HG03575 (cell line): ENCODE measurements around the gene MYCBP2.
"Not testable (repeated sequence)": the region's sequence is repeated elsewhere in the genome, so short reads cannot be mapped to it uniquely, and the experiment has no call there.

Experiments used
- ATAC-seq: cut with Tn5 transposase; IDR thresholded peaks from one replicate; pipeline ENCODE4 v1.9.1; 2021; ENCODE audit not compliant: unreplicated experiment, insufficient number of reproducible peaks, low FRiP score; ENCODE audit errors: extremely low read depth

The MYCBP2 gene

DNA sequence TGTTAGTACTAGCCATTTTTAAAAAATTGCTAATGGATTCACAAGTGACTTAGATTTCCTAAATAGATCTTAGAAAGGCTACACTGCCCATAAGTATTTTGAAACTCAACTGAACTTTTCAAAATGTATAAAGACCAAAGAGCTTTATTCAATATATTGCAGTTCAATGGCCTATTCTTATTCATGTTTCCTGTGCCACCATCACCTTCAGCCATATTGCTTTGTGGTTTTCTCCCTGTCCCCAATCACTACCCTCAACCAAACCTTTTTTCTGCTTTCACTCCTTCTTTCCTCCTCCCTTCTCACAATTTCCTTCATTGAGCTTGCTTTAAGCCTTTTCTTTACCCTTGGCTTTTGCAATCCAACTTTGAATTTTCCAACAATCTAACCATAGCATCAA lies 100.9 kb downstream of the MYCBP2 start:
- ATAC-seq, result no peak

- no peak for ATAC-seq
Measured at GRCh38 chr13:77222909-77223308, 104.0 kb downstream of the MYCBP2 start.

DNA sequence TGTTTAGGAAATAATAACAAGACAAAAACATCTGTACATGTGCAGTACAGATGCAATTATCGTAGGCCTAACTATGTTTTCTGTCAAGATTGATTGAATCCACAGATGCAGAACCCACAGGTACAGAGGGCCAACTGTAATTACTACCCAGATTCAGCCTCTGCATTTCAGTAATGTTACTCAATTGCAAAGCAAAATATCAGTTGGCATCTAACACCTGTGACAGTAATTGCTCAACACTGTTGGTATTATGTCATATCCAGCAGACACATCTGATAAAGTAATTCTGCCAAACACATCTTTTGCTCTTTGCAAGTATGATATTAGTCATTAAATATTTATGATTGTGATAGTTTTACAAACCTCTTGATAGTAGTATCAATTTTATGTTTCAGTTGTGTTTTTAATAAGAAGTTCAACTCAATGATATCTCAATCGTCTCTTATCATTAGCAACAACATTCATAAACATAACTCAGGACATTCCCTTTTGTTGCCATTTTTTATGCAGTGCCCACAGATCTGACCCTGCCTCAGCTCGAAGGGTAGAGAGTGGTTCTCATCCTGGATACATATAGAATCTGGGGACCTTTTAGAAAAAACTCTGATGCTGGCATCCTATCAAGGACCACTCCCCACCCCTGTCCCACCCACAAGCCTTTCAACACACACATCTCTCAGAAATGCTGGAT lies 104.7 kb downstream of the MYCBP2 start:
- no peak for ATAC-seq

DNA sequence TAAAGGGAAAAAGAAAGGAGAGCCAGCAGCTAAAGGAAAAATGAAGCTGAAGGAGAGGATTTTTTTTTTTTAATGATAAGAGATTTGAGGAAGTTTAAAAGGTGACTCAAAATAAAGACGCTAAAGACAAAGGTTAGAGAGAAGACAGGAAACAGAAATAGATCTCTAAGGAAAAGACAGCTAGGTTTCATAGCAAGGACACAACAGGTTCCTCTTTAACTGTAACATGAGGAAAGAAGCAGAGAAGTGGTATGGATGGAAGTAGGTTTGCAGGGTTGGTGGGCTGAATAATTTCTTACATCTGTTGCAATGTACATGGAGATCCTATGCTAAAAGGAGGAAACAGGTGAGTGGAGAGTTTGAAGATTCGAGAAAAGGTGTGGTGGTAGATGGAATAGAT lies 107.5 kb downstream of the MYCBP2 start:
- no peak for ATAC-seq

DNA sequence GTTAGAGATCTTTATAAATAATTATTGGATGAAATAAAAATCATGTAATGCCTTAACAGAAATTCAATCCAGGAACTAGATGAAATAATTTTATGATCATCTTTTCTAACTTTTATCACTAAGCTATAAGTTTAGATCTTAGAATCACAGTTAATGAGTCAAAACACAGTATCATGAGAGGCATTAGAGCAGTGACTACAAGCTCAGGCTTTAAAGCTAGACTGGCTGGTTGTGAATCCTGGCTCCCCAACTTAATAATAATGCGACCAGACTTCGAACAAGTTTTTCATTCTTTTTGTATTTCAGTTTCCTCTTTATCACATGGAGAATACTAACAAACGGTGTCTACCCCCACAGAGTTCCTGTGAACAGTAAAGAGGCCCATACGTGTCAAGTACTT lies 108.6 kb downstream of the MYCBP2 start:
- no peak for ATAC-seq

DNA sequence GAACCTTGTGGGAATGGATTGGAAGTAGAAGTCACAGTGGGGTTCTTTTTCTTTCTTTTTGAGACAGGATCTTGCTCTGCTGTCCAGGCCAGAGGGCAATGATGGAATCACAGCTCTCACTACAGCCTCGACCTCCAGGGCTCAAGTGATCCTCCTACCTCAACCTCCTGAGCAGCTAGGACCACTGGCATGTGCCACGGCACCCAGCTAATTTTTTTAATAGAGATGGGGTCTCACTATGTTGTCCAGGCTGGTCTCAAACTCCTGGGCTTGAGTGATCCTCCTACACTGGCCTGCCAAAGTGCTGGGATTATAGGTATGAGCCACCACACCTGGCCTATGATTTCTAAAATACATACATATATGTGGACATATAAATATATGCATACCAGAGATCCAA lies 111.4 kb downstream of the MYCBP2 start:
- no peak for ATAC-seq

DNA sequence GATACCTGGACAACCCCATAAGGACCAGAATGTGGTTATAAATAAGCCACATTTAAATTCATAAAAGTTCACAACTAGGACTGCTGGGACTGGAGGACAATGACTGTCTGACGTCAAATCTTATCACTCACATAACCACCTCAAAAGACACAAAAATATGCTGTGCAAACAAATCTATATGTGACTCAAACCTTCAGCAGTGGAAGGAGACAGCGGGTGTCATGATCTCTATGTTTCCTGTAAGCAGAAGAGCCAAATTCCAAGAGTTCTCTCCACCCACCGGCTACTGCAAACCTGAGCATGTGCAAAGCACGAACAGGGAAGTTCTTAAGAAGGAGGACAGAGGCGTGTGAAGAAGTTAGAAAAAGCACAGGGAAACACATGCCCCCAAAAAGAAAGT lies 113.2 kb downstream of the MYCBP2 start:
- no peak for ATAC-seq

DNA sequence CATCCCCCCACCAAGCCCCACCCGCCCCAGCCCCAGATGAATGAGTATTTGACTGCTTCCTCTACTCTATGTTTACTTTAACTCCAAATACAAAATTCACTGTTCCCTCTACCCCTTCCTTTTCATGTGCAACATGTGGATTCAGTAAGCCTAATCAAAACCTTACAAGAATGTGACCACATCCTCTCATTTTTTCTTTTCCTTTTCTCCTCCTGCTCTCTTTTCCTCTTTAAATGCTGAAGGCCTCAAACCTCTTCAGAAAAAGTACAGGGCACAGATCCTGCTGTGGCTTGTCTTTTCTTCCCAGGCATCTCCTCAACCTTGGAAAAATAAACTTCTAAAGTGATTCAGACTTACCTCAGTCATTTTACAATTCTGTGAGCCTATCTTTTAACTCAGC lies 119.0 kb downstream of the MYCBP2 start:
- no peak for ATAC-seq

DNA sequence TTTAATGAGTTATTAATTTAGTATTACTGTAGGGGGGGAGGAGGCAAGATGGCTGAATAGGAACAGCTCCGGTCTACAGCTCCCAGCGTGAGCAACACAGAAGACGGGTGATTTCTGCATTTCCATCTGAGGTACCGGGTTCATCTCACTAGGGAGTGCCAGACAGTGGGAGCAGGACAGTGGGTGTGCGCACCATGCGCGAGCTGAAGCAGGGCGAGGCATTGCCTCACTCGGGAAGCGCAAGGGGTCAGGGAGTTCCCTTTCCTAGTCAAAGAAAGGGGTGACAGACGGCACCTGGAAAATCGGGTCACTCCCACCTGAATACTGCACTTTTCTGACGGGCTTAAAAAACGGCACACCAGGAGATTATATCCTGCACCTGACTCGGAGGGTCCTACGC lies 127.9 kb downstream of the MYCBP2 start:
- not testable (repeated sequence) for ATAC-seq

DNA sequence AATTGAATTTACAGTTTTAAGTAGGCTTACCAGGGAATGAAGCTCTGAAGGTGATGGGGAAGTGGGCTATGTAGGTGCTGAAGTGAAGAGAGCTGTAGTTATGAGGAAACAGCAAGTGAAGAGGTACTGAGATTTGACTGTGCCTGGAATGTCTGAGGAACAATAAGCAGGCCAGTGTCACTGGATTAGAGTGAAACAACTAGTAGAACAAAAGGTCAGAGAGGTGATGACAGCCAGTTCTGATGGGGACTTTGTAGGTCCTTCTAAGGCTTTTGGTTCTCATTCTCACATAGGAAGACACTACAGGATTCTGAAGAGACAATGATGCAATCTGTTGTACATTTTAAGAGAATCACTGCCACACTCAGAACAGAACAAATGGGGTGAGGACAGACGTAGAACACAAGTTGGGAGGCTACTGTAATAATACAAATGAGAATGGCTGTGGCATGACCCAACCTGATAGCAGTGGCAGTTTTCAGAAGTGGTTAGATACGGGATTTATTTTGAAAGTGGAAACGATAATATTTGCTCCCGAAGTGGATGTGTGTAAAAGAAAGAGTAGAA lies 130.8 kb downstream of the MYCBP2 start:
- ATAC-seq, result no peak

DNA sequence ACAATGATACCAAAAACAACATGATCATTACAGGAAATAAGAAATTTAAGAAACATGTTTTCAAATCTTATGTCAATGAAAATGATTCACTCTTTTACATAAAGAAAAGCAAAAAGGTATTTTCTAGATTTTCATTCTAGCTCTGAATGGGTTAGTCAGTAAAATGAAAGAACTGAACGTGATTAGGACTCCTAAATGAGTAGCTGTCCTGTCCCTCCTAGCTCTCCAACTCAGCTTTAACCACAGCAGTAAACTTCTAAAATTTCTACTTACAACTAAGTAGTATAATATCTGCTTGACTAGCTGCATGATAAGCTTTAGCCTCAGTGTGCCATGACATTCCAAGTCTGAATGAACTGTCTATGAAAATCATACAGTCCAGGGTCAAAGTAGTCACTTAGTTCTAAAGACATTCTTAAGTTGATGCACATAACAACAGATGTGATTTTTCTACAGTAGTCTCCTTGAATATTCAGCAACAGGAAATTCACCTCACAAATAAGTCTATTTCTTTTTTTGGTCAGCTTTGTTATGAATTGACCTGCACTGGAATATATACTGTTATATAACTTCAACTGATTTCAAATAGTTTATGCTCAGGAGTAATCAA lies 136.4 kb downstream of the MYCBP2 start:
- ATAC-seq, result no peak

GRCh38 chr13:77185721-77186120 lies 141.2 kb downstream of the MYCBP2 start:
- ATAC-seq, result no peak

DNA sequence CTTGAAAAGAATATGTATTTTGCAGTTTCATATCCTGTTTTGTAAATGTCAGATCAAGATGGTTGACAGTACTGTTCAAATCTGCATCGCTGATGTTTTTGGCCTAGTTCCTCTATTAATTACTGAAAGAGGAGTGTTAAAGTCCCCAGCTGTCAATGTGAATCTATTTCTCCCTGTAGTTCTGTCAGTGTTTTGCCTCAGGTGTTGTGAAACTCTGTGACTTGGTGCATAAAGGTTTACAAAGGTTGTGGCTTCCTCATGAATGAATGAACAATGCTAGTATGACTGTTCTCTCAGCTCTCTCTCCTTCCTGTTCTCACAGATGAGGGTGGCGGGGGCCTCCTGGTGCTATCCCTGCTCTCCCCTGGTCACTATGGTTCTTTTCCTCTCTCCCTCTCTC lies 142.4 kb downstream of the MYCBP2 start:
- peak; percentile 95 for ATAC-seq

- no peak for ATAC-seq
Measured at GRCh38 chr13:77180011-77180410, 146.9 kb downstream of the MYCBP2 start.

GRCh38 chr13:77177646-77178045 lies 149.2 kb downstream of the MYCBP2 start:
- no peak for ATAC-seq

GRCh38 chr13:77176350-77176749 lies 150.5 kb downstream of the MYCBP2 start:
- ATAC-seq, result no peak

- no peak for ATAC-seq
Measured at GRCh38 chr13:77172650-77173049, 154.2 kb downstream of the MYCBP2 start.

DNA sequence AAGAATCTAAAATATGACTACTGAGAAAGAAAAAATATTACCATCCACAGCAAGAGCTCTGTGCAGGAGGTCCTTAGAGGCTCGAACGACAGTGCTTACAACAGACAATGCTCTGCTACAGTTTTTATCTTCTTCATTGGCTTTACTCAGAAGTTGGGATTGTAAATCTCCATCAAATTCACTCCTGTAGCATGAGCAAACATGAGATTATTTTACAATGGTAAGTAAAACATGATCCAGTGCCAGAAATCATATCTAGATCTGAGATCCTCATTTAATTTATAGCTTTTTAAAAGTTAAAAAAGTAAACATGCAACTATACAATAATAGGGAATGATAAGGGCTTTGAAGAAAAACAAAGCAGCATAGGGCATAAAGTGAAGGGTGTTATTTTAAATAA lies 155.4 kb downstream of the MYCBP2 start:
- no peak for ATAC-seq

DNA sequence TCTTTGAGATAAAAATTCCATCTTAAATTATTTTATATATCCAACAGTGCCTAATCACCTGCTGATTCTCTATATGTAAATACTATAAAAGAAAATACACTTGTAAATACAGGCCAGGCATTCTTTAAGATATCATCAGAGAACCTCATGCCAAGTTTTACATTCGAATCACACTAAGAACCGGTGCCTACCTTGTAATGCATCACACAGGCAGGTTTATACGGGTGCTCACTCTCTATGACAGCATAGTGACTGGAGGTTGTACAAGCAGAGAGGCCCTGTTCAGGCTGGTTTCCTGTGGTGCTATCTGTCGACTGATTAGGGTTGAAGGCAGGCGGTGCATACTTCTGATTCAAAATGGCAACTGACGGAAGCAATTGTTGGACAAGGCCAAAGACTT lies 158.7 kb downstream of the MYCBP2 start:
- no peak for ATAC-seq

- no peak for ATAC-seq
Measured at GRCh38 chr13:77150651-77151050, 176.2 kb downstream of the MYCBP2 start.

DNA sequence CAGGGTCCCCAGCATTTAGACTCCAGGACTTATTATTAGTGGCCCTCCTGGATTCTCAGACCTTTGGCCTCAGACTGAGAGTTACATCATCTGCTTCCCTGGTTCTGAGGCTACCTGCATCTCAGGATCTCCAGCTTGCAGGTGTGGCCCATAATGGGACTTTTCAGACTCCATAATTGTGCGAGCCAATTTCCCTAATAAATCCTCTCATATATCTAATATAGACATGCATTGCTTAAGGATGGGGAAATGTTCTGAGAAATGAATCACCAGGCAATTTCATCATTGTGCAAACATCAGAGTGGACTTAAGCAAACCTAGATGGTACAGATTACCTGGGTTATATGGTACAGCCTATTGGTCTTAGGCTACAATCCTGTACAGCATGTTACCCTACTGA lies 183.5 kb downstream of the MYCBP2 start:
- ATAC-seq, result no peak
